HG03460 (cell line): Measurements from ENCODE around the gene WASF1.
"Not testable (repeated sequence)": the region's sequence is repeated elsewhere in the genome, so short reads cannot be mapped to it uniquely, and the experiment has no call there.

ENCODE experiments used
- ATAC-seq: cut with Tn5 transposase; IDR thresholded peaks from one replicate; pipeline ENCODE4 v1.9.1; 2021; ENCODE audit not compliant: unreplicated experiment

WASF1 gene

GRCh38 chr6:110095101-110095500, 84.4 kb downstream of the WASF1 start:
- no peak for ATAC-seq

- ATAC-seq = no peak
Observed at GRCh38 chr6:110093981-110094380, 85.5 kb downstream of the WASF1 start.

- no peak for ATAC-seq
Observed at GRCh38 chr6:110090876-110091275, 88.6 kb downstream of the WASF1 start.

GRCh38 chr6:110089323-110089722, 90.1 kb downstream of the WASF1 start:
- ATAC-seq = no peak

- ATAC-seq = no peak
Observed at GRCh38 chr6:110085285-110085684, 94.2 kb downstream of the WASF1 start.

- no peak for ATAC-seq
Observed at GRCh38 chr6:110083875-110084585, 95.4 kb downstream of the WASF1 start.

- no peak for ATAC-seq
Observed at GRCh38 chr6:110075406-110075805, 104.1 kb downstream of the WASF1 start.

GRCh38 chr6:110073474-110073873, 106.0 kb downstream of the WASF1 start:
- not testable (repeated sequence) for ATAC-seq

- no peak for ATAC-seq
Observed at GRCh38 chr6:110068592-110068967, 110.9 kb downstream of the WASF1 start.

- ATAC-seq = no peak
Observed at GRCh38 chr6:110067837-110068591, 111.5 kb downstream of the WASF1 start.

GRCh38 chr6:110064744-110065524, 114.5 kb downstream of the WASF1 start:
- no peak for ATAC-seq

- ATAC-seq = no peak
Observed at GRCh38 chr6:110063594-110064263, 115.7 kb downstream of the WASF1 start.

- no peak for ATAC-seq
Observed at GRCh38 chr6:110055387-110055735, 124.1 kb downstream of the WASF1 start.

GRCh38 chr6:110054664-110055386, 124.6 kb downstream of the WASF1 start:
- no peak for ATAC-seq

- ATAC-seq = no peak
Observed at GRCh38 chr6:110053395-110054240, 125.9 kb downstream of the WASF1 start.

- no peak for ATAC-seq
Observed at GRCh38 chr6:110050440-110050813, 129.0 kb downstream of the WASF1 start.
